GM19238 (cell line): ENCODE data around the gene IL37.

Experiments
- DNase-seq: peaks from one replicate; pipeline ENCODE4 v3.0.0; 2011; ENCODE audit warnings: low spot score; ENCODE audit not compliant: insufficient read length

IL37 gene

GRCh38 chr2:112910865-112911264 is at the start of gene IL37:
Gene IL37 (plus strand): TSS chr2:112911165. CDS start chr2:112913013, 1,848 bp downstream.
- DNase-seq: no peak

DNA sequence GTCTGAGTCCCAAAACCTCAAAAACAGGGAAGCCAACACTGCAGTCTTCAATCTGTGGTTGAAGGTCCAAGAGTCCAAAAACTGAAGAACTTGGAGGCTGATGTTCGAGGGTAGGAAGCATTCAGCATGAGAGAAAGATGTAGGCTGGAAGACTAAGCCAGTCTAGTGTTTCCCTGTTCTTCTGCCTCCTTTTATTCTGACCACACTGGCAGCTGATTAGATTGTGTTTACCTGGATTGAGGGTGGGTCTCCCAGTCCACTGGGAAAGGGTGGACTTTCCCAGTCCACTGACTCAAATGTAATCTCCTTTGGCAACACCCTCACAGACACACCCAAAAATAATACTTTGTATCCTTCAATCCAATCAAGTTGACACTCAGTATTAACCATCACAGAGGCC is 46.9 kb upstream of the IL37 start:
- no peak for DNase-seq

- DNase-seq: no peak
These were observed 44.7 kb upstream of the IL37 start for GRCh38 chr2:112866128-112866835.

DNA sequence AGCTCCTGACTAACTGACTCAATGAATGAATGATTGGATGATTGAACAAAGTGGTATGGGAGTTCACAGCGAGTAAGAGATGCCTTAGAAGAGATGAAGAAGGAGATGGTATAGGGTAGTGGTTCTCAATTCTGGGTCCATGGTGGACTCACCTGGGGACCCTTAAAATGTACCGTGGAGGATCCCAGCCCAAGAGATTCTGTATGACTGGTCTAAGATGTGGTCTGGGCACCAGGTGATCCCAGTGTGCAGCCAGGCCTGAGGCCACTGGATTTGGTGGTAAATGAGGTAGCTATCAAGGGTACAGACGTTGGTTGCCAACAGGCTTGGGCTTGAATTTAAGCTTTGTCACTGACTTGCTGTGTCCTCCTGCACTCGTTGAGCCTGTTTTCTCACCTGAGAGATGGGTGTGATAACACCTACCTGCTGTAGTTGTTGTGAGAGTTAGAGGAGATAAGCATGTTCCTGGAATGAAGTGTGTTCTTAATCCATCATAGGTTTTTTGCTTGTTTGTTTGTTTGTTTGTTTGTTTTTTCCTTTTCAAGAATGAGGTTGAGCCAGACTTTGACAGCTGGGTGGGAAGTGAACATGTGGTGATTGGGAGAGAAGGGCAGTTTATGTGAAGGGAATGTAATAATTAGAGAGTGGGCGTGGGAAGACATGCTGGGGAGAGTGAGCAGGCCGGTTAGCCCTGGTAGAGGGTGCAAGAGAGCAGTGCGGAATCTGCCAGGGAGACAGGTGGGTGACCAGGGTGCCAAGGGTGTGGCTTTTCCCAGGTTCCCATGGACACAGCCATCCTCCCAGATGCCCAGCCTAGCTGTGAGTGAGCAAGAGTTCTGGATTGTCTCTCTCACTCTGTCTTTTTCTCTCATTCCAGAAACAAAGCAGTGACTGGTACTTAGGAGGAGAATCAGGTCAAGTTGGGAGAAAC is 43.0 kb upstream of the IL37 start:
- no peak for DNase-seq

- no peak for DNase-seq
These were observed 41.6 kb upstream of the IL37 start for GRCh38 chr2:112869258-112869842.

GRCh38 chr2:112870841-112871835 is 39.8 kb upstream of the IL37 start:
- DNase-seq: no peak

DNA sequence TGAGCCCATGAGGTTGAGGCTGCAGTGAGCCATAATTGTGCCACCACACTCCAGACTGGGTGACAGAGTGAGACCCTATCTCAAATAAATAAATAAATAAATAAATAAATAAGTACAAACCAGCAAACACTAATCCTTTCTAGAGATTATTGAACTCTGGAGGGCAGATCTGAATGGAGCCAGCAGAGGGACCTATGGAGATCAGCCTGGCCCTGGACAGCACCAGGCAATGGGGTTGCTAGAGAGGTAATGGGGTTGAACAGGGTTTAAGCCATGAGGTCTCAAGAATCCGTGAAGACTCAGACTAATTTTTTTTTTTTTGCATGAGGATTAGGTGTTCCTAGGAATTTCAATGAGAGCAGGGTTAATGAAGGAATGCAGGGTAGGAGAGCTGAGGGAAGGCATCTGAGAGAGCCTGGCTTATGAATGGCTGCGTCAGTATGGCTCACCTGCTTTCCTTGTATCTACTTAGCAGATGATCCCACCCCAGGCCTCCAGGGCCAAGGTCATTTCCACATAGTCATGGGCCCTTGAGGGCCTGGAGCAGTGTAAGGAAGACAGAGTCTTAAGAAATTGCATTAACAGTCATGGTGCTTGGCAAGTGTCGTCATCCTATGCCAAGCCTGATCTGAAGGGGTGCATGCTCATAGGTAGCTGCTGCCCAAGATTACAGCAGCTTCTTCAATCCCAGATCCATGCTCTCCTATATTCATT is 34.6 kb upstream of the IL37 start:
- DNase-seq: no peak

GRCh38 chr2:112876971-112877361 is 34.0 kb upstream of the IL37 start:
- DNase-seq: no peak

DNA sequence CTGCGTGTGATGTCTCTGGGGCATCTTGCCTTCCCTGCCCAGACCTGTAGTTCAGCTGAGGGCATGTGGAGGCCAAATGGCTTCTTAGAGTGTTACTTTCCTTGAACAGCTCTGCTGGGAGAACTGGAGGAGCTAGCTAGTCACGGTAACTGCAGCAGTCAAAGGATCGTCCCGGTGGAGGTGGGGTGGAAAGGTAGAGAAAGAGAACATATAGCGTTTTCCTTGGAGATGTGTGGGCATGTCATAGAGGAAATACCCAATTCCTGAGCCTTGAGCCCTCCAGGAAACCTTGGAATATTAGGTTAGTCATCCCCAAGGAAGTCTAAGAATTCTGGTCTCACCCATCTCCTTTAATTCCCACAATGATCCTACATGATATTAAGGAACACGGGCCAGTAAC is 33.5 kb upstream of the IL37 start:
- no peak for DNase-seq

DNA sequence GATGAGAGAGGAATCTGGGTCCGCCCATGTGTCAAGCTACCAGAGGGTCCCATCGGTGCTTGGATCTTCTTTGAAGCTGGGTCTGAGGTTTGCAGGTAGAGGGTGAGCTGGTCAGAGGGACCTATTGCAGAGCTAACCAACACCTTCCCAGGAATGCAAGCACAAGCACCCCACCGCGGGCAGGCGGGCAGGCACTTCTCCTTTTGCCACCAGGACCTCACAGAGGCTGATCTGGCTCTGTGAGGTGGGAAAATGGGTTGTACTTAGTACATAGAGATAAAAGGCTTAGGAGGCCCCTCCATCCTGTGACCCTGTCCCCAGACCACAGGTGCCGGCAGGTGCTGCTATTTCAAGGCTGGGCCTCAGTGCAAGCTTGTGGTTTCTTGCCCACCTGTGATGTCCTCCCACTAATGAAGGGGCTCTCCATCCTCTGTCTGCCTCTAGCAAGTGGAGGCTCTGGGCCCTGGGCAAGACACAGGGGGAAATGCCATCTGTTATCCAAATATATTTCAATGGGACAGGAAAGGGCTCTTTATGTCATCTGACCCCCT is 31.4 kb upstream of the IL37 start:
- DNase-seq: no peak

DNA sequence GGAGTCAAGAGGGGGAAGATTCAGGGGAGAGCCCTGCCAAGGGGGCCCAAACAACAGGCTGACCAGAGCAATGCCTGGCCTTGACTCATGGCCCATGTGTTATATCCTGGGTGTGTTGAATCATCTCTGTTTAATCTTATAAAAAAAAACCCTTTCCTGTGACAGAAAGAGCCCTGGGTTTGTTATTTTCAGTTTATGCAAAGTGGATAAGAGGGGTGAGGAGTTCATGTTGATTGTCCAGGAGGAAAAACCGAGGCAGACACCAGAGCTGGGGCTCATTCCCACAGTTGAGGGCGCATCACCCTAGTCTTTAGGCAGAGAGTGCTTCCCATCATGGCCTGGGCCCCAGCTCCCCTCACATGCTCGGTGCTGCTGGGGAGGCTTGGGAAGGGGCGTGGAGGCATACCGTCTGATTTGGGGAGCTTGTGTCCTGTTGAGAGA is 30.9 kb upstream of the IL37 start:
- no peak for DNase-seq

DNA sequence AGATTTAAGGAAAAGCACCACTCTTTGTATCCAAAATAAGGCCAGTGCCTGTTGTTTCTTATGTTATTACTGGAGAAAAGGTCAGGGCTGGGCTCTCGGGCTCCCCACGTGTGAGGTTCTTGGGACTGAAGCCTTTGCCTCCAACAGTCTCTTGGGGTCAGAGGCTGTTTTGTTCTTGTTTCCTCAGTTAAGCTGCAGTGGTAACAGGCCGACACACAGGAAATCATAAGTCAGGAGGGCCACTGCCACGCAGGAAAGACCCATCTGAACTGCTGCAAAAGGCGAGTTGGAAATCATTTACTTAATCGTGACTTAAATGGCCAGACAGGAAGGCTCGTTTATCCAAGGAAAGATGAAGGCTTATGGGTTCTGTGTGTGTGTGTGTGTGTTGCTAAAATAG is 30.3 kb upstream of the IL37 start:
- no peak for DNase-seq

DNA sequence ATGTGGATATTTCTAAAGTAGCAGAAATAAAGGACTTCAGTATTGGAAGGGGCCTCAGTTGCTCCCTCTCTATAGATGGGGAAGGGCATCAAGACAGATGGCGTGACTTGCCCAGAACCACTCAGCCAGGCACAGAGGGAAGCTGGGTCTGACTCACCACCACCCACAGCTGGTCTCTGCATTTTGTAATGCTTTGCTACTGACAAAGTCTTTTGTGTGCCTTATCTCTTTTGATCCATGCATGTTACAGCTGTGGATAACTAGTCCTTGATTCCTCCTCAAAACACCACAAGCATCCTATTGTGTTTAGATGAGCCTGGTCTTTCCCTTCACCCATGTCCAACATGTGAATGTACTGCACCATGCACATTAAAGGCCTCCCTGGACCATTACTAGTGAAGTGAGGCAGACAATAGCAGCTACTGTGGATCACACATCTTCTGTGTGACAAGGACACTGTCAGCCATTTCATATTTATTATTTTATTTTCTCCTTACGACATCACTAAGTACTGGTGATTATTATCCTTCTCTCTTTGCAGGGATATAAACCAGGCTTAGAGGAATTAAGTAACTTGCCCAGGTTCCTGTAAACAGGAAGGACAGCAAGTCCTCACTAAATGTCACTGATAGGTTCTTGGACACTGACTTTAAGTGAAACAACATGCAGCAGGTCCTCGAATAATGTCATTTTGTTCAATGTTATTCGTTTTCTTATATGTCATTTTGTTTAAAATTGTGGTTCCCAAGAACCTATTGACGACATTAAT is 29.6 kb upstream of the IL37 start:
- DNase-seq: peak; percentile 51

DNA sequence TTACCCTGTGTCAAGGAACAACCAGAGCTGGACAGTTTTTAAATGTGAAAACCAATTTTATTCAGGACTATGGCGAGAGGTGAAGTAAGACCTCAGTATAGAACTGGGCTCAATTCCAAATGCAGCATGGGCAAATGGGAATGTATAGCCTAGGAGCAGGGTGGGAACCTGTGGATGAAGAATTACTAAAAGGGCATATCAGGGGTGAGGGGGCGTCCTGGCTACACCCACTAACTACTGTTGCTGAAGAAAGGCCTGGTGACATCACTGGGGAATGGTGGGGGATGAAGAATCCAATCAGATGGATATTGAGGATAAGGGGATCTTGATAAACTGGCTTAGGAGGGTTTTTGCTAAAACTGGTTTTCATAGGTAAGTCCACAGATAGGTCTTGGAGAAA is 27.3 kb upstream of the IL37 start:
- no peak for DNase-seq

DNA sequence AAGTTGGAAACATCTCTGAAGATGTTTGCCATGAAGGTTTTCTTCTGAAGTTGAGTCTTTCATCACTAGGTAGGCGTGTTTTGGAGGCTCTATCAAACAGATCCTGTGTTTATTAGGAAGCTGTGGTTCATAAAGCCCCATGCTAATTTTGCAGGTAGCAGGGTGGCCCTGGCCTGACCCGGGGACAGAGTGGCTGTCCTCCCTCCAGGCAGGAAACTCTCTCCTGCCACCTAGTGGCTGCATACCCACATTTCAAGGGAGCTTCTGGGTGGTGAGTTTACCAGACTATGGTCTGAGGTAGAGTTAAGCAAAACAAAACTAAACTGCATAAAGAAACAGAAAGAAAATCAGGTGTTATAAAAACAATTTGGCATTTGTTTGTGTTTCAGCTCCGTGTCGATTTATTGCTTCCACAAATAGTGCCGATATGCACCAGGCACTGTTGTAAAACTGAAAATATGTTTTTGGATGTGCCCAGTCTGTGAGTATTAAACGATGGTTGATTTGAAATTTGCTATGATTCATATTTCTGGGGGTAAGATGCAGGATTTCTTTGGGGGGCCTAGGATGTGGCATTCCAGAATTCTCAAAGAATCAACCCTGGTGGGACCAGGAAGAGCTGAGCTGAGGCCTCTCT is 26.0 kb upstream of the IL37 start:
- peak; percentile 68 for DNase-seq

DNA sequence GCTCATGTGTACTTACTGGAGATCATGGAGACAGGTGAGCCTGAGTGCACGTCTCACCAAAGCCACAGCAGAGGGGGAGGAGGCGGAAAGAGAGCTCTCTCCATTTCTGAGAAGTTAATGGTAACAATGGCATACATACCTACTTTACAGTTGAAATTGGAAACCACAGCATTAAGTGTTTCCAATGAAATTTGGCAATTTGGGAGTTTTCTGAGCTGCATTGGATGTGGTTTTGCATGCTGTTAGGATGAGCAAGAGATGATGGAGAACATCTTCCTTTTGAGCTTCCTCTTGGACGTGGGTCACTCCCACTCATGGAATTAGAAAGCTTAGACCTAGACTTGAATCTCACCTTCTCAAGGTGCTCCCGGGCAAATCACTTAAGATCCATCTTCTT is 25.5 kb upstream of the IL37 start:
- no peak for DNase-seq

DNA sequence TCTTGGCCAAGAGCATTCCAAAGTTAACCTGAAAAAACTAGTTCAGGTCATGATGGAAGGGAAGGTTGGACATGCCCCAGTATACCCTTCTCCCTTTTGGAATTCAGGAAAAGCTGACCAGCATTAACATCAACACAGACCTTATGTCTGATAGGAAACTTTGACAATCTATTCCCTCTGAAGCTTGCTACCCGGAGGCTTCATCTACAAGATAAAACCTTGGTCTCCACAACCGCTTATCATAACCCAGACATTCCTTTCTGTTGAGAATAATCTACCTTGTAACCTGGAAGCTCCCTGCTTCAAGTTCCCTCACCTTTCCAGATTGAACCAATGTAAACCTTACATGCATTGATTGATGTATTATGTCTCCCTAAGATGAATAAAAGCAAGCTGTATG is 24.7 kb upstream of the IL37 start:
- no peak for DNase-seq

- DNase-seq: no peak
These were observed 22.8 kb upstream of the IL37 start for GRCh38 chr2:112887964-112888749.
